Measurements from ENCODE around the gene RUSC1. TPM values are rescaled to one million over a fixed set of nuclear protein-coding genes. Genes with fewer than 3 reads are reported as not detected.
A peak's percentile ranks its signal among the peaks of the same experiment; 100 is the strongest.

RUSC1 gene
- total and polyA plus RNA-seq, 8 donors, result 32.7 to 43.3 (median 36.7) TPM

- intact Hi-C loops (cut with DNase I), result loop anchor here in 1 of 2 donors (5.0 to 10.0 kb wide), 2 partner anchors 45 to 318 kb away; partner anchors contain the start of gene RUSC1
- Histone ChIP-seq H3K4me3 (peak within 1 kb of the TSS; percentile 73 to 78), H3K36me3 (no peaks in the 10 kb centered on the region), H3K27ac (peak within 1 kb of the TSS in 1 of 2 donors; percentile 57), H3K4me1 (peaks cover 8 to 36% of the 10 kb centered on the region in 2 donors), H3K9me3 (no peaks in the 10 kb centered on the region), H3K27me3 (peaks cover 0 to 13% of the 10 kb centered on the region in 2 donors)
- ATAC-seq (peak; percentile 89), DNase-seq (peak; percentile 97 to 99 (median 98))
- TF ChIP-seq, protein P1, sequence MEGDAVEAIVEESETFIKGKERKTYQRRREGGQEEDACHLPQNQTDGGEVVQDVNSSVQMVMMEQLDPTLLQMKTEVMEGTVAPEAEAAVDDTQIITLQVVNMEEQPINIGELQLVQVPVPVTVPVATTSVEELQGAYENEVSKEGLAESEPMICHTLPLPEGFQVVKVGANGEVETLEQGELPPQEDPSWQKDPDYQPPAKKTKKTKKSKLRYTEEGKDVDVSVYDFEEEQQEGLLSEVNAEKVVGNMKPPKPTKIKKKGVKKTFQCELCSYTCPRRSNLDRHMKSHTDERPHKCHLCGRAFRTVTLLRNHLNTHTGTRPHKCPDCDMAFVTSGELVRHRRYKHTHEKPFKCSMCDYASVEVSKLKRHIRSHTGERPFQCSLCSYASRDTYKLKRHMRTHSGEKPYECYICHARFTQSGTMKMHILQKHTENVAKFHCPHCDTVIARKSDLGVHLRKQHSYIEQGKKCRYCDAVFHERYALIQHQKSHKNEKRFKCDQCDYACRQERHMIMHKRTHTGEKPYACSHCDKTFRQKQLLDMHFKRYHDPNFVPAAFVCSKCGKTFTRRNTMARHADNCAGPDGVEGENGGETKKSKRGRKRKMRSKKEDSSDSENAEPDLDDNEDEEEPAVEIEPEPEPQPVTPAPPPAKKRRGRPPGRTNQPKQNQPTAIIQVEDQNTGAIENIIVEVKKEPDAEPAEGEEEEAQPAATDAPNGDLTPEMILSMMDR (IDR thresholded peaks at IDR 0.05), result peak; percentile 41 to 80
These were observed 43.4 kb upstream of the RUSC1 start, which contains the start of gene HCN3 for GRCh38 chr1:155277070-155277901. Gene HCN3, plus strand, starts transcription at chr1:155277463. Its CDS starts 128 bp downstream, at chr1:155277591.

GRCh38 chr1:155277902-155278688 is 42.6 kb upstream of the RUSC1 start:
- Histone ChIP-seq H3K9me3 (no peaks in the 10 kb centered on the region), H3K36me3 (no peaks in the 10 kb centered on the region), H3K27me3 (peaks cover 0 to 13% of the 10 kb centered on the region in 2 donors), H3K27ac (peak overlapping the region in 1 of 2 donors; percentile 57), H3K4me1 (peaks cover 5 to 32% of the 10 kb centered on the region in 2 donors), H3K4me3 (peak overlapping the region; percentile 73 to 78)
- intact Hi-C loops (cut with DNase I), result loop anchor here in 1 of 2 donors (5.0 to 10.0 kb wide), 2 partner anchors 44 to 317 kb away; partner anchors contain the start of gene RUSC1
- peak in 3 of 4 donors; percentile 35 to 85 (median 58) for DNase-seq
- TF ChIP-seq, protein P1 (IDR thresholded peaks at IDR 0.05), result no peak
- peak; percentile 21 for ATAC-seq

DNA sequence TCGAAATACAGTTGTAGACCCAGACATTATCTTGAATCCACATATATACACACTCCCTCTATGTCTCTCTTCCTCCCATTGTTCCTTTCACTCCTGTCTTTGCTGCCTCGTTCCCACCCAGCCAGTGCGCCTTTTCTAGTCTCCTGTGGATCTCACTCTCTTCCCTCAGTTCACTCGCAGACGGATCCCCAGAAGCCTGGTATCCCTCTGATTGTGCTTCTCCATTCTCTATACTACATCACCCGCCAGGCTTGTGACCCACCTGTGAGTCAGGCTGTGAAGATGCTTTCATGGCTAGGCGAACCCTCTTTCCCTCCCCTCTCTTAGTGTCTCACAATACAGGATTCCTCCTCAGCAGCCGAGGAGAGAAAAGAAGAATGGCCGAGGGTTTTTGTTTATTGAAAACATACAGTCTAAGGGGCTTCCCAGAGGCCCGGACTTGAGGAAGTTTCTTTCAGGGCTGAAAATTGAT is 42.0 kb upstream of the RUSC1 start:
- intact Hi-C loops (cut with DNase I), result loop anchor here in 1 of 2 donors (5.0 to 10.0 kb wide), 2 partner anchors 44 to 316 kb away; partner anchors contain the start of gene RUSC1
- Histone ChIP-seq H3K27ac (no peak overlapping the region), H3K36me3 (no peaks in the 10 kb centered on the region), H3K4me1 (peaks cover 5 to 28% of the 10 kb centered on the region in 2 donors), H3K4me3 (no peak overlapping the region), H3K27me3 (peaks cover 0 to 13% of the 10 kb centered on the region in 2 donors), H3K9me3 (no peaks in the 10 kb centered on the region)
- no peak for DNase-seq
- no peak for ATAC-seq
- TF ChIP-seq, protein P1 (IDR thresholded peaks at IDR 0.05), result no peak

GRCh38 chr1:155279268-155279667 is 41.4 kb upstream of the RUSC1 start:
- Histone ChIP-seq H3K36me3 (no peaks in the 10 kb centered on the region), H3K27me3 (peaks cover 0 to 13% of the 10 kb centered on the region in 2 donors), H3K9me3 (no peaks in the 10 kb centered on the region), H3K4me1 (peaks cover 5 to 24% of the 10 kb centered on the region in 2 donors), H3K4me3 (no peak overlapping the region), H3K27ac (no peak overlapping the region)
- TF ChIP-seq, protein P1 (IDR thresholded peaks at IDR 0.05), result no peak
- ATAC-seq, result no peak
- no peak for DNase-seq
- intact Hi-C loops (cut with DNase I), result loop anchor here in 1 of 2 donors (5.0 to 10.0 kb wide), 2 partner anchors 43 to 316 kb away; partner anchors contain the start of gene RUSC1

Data from left lung (tissue), 10 donors.